ENCODE results near the gene FMNL2.

DNA sequence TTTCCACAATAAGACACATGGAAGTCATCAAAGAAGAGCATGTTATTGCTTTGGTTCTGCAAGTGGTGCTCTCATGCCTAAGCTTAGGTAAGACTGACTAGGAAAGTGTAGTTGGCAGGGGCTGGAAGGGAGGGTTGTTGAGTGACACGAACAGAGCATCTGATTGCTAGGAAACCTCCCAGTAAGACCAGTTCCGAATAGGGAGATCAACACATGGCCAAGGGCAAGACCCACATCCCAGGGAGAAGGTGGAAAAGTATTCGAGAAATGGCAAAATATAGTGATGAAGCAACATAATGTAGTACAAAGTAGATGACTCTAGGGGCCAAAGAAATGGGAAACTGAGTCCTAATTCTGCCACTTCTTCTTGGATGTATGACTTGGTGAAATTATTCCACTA lies 33.8 kb upstream of the FMNL2 start:
- TF ChIP-seq, protein P1, sequence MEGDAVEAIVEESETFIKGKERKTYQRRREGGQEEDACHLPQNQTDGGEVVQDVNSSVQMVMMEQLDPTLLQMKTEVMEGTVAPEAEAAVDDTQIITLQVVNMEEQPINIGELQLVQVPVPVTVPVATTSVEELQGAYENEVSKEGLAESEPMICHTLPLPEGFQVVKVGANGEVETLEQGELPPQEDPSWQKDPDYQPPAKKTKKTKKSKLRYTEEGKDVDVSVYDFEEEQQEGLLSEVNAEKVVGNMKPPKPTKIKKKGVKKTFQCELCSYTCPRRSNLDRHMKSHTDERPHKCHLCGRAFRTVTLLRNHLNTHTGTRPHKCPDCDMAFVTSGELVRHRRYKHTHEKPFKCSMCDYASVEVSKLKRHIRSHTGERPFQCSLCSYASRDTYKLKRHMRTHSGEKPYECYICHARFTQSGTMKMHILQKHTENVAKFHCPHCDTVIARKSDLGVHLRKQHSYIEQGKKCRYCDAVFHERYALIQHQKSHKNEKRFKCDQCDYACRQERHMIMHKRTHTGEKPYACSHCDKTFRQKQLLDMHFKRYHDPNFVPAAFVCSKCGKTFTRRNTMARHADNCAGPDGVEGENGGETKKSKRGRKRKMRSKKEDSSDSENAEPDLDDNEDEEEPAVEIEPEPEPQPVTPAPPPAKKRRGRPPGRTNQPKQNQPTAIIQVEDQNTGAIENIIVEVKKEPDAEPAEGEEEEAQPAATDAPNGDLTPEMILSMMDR (conservative IDR thresholded peaks at IDR 0.05; ENCODE audit: low read depth, low read length) = no peak
- TF ChIP-seq EZH2 (IDR thresholded peaks at IDR 0.05; ENCODE audit: borderline replicate concordance, low read depth, low read length, poor library complexity, severe bottlenecking) = no peak

All from A673 (cell line).